ENCODE results near the gene RHOBTB1. TPM values are rescaled to one million over a fixed set of nuclear protein-coding genes. Genes with fewer than 3 reads are reported as not detected.
"Not testable (repeated sequence)": the region's sequence is repeated elsewhere in the genome, so short reads cannot be mapped to it uniquely, and the experiment has no call there.

The RHOBTB1 gene
- polyA plus RNA-seq, 1 donor = 20.7 TPM

DNA sequence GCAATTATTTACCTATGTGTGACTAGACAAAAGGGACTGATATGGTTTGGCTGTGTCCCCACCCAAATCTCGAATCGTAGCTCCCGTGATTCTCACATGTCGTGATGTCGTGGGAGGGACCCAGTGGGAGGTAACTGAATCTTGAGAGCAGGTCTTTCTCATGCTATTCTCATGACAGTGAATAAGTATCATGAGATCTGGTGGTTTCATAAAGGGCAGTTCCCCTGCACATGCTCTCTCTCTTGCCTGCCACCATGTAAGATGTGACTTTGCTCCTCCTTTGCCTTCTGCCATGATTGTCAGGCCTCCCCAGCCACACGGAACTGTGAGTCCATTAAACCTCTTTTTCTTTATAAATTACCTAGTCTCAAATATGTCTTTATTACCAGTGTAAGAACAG, 37.2 kb downstream of the RHOBTB1 start:
- not testable (repeated sequence) for DNase-seq (ENCODE audit: low read depth)

DNA sequence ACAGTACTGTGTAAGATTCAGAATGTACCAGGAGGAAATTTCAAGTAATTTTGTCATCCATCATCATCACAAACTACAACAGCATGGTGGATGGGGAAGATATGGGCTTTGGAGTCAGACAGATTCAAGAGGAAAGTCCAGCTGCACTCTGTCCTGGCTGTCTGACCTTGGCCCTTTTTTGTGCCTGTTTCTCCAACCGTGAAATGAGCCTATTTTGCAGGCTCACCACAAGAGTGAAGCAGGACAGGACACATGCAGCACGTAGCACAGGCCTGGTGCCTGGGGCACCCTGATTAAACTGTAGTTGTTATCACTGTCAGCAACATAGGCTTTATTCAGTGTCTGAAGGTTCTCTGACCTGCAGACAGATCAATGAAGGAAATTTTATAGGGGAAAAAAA, 37.6 kb downstream of the RHOBTB1 start:
- no peak for DNase-seq (ENCODE audit: low read depth)

DNA sequence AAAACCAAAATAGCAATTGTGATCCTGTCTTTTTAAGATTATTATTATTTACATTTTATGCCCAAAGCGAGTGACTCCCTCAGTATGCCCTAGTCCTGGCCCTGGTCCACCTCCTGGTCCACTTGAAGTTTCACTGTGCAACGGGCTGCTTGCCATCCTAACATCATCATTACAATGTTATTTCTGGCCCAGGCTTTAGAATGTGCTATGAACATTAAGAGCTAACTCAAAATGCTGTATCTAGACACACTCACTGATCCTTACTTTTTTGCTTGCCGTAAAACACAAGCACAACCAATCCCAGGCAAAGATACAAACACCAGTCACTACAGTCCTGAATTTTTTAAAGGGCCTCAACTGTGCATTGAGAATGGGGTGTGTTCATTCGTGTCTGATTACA, 38.4 kb downstream of the RHOBTB1 start:
- no peak for DNase-seq (ENCODE audit: low read depth)

DNA sequence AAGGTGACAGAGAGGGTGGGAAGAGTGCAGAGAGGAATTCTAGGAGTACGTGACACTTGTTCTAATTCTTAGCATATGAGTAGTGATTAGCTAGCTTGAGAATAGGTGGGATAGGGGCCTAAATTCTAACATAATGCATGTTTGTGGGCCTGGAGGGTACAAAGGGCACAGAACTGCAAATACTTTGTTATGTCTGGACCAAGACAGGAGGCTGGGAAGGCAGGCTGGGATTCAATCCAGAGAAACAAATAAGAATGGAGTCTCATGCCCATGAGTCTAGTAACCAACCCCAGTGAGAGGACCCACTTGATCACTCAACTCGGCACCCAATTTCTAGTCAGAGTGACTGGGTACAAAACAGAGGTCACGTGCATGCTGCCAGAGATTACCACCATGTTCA, 40.9 kb downstream of the RHOBTB1 start:
- DNase-seq (ENCODE audit: low read depth) = no peak

DNA sequence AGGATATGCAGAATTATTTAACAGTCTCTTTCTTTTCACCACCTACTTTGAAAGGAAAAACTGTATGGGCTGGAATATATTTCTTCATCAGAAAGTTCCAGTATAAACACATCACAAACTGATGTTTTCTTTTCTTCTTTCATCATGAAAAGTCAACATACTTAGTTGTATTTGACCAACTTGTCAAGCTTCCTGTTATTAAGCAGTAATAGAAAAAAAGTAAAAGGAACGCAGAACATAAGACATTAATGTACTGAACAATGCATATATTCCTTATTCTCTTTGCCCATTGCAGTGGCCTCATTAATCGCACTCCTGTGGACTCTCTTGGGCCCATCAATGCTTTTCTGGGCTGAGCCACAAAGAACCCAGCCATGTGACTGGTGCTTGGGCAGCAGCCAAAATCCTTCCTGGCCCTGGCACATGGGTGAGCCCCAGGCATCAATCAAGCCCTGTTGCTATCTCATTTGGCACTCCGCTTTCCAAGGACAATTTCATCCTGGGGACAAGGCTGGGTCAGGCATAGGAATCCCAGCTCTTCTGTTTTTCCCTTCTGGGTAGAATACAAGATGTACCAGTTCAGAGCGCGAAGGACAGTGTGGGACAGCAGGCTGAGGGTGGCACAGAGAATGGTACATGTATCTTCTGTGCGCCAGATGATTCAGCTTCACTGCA, 42.3 kb downstream of the RHOBTB1 start:
- no peak for DNase-seq (ENCODE audit: low read depth)

DNA sequence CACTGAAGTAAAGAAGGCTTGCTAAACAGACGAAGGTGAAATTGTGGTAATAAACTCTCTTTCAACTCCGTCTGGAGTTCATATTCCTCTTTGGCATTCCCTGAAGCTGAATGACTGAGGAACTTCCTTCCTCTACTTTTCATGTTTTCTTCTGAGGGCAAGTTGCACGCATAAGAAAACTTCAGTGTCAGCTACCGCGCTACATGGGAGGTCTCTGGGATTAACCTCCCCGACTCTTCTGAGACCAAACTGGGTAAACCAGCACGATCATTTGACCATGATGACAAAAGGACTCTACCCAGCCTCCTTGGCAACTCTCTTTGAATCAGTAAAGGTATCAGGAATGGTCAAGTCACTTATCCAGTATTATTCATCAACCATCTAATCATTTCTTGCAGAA, 44.7 kb downstream of the RHOBTB1 start:
- no peak for DNase-seq (ENCODE audit: low read depth)

DNA sequence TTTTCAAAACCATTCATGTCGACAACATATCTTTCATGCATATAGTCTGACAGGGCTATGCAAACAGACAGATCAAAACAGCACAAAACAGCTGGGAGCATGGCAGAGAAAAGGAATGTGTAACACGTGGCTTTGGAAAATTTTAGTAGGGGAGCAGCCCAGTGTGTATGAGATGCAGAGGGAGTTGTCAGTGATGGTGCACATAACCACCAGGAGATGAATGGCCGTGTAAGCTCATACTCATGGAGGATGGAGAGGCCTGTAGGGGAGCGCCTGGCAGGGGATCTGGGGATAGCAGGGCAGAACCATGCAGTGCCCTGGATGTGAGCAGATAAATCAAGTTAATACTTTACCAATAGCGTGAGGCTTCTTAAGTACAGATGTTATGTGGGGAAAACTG, 45.7 kb downstream of the RHOBTB1 start:
- DNase-seq (ENCODE audit: low read depth) = no peak

DNA sequence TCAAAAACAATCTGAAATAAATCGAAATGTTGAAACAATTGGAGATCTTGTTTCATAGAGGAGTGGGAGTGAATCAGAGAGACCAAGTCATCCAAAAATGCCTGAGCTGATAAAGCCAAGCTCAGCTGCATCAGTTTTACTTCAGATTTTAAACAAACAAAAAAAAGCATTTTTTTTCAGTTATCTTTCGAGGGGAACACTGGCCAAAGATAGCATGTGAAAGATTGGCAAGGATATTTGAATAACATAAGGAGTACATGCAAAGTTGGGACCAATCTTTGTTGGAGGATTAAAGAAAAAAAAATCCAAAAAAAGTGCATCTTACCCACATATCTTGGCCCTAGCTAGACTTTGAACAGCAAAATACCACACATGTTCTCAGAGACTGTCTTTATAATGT, 47.2 kb downstream of the RHOBTB1 start:
- DNase-seq (ENCODE audit: low read depth) = no peak

DNA sequence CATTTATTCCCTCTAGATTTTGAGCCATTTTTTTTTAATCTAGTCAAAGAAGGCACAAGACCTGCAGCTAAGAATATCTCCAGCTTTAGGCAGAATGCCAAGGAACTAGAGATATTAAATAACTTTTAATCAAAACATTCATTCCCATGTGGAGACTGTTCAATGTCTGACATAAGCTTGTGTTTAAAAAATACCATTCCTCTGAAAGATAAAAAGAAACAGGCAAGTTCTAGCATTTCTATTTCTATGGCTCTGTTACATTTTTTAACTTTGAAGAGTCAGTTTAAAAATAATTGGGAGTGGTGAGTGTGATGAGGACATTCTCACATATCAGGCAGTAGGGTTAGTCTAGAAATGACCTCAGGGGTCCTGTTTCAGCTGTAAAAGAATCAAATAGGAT, 48.0 kb downstream of the RHOBTB1 start:
- no peak for DNase-seq (ENCODE audit: low read depth)

DNA sequence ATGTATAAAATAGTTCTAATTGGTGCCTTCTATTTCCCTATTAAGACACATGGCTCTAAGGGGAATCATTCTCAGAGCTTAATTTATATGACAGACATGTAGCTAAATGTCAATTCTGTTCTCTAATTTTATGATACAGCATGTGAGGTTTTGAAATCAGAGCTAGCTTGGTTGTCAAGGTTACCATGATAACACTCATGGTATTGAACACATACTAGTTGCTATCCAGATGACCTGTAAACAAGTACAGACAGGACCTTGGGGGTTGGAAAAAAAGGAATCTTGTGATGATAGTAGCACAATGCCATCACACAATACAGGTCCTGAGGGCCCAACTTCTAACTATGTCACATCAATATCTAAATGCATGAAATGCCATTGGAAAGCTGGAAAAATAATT, 49.2 kb downstream of the RHOBTB1 start:
- no peak for DNase-seq (ENCODE audit: low read depth)

DNA sequence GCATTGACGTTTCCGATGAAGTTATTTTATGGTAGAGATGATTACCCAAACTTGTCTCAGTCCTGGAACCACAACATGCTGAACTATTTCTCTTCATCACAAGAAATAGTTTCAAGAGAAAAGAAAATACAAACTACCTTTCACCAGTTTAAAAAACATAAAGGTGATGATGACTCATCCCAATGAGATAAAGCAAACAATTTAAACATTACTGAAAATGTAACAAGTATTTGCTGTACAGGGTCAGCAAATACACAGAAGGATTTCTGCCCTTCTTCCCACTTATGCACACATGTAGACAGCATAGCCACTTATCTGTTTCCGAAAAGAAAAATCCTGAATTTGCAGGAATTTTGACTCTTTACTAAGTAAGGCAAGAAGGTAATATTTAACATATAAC, 50.8 kb downstream of the RHOBTB1 start:
- no peak for DNase-seq (ENCODE audit: low read depth)

DNA sequence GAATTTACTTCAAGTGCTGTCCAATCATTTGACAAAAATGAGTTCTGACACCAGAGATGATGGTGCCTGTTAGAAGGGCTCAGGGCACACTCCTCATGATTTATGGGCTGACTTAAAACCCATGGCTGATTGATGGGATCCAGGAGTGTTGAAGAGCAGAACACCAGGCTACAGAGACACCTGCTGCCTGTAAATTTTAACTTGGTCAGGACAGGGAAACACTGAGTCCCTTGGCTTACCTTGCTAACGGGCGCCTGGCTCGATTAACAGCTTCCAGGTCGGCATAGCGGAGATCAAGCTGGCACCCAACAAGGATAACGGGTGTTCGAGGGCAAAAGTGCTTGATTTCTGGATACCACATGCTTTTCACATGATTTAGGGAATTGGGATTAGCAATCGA, 51.4 kb downstream of the RHOBTB1 start:
- DNase-seq (ENCODE audit: low read depth) = no peak

DNA sequence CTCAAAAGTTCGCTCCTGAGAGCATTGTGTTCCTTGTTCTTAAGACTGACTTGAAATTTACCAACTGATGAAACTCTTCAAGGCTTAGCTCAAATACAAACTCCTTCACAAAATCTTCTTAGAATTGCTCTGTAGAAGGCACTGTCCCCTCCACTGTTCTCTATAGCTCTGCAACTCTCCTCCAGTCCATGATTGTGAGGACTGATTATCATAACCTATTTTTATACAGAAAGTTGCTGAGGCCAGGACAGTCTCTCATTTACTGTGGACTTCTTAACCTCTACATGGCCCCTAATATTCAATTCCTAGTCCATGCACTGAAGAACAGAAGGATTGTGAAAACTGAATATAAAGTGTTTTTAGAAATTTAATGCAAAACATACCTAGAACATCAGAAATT, 53.2 kb downstream of the RHOBTB1 start:
- DNase-seq (ENCODE audit: low read depth) = no peak

DNA sequence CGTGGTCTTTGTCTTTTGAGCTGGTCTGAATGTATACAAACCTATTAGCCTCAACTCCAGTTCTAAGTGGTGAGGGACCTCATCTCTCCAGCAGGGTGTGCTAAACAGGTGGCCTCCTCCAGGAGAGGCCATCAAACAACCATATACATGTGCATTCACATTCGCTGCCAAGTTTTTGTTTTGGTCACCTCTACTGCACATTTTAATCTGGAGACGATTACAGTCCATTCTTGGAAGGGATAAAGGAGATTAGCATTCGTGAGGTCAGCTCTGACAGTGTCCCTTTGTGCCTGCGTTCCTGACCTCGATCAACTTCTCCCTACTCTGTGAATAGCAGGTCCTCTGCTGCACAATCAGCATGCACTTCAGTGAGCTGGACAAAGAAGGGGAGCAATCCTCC, 60.8 kb downstream of the RHOBTB1 start:
- DNase-seq (ENCODE audit: low read depth) = no peak

DNA sequence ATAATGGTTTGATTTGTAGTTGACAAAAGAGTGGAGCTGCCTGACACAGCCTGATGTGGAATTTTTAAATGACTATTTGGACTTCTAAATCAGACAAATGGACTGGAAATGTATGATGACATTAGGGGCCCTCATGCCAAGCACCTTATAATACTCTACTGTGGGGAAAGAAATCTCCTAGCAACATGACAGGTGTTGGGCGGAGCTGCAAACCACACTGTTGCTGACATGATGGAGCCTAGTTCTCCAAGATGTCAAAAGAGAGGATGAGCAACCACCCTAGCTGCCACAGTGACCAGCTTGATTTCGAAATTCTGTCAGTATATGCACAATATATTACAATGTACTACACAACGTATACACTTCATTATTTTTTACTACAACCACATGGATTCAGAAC, 65.8 kb downstream of the RHOBTB1 start:
- no peak for DNase-seq (ENCODE audit: low read depth)

DNA sequence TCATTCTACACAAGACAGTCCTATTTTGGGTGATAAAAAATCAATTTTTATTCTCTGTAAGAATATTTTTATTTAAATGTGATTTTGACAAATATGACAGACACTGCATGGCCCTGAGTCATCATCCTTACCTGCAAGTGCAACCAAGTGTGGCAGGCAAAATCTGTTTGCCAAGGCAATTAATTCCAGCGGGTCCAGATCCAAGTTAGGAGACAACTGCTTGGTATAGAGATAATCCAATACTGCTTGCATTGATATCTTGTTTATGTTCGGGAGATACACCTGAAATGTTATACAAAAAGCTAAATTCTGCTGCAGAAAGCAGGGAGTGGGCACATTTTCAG, 66.2 kb downstream of the RHOBTB1 start:
- no peak for DNase-seq (ENCODE audit: low read depth)

DNA sequence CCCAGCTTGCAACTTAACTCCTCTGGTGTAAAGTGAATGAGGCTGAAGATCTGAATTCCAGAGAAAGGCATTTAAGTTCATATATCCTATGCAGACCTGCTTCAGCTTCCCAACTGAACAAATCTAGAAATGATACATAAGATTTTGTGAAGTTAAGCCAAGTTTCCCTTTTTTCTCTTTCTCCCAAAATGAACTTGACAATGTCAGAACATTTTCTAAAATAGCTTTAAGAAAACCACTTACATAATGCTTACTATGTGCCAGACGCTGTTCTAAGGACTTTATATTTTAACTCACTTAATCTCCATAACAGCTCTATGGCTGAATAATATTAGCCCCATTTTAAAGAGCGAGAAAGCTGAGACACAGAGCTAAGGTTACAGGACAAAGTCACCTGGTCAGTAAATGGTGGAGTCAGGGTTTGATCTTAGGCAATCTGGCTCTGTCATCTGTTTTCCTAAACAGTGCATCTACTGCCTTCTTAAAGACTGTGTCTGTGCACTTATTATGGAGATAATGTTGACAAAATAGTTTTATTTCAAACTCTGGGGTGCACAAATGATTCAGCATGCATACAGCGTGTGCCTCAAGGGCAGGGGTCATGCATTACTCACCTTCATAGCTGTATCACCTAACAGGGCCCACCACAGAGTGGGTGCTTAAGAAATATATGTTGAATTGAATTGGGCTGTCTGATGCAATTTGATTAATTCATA, 66.8 kb downstream of the RHOBTB1 start:
- DNase-seq (ENCODE audit: low read depth) = no peak

DNA sequence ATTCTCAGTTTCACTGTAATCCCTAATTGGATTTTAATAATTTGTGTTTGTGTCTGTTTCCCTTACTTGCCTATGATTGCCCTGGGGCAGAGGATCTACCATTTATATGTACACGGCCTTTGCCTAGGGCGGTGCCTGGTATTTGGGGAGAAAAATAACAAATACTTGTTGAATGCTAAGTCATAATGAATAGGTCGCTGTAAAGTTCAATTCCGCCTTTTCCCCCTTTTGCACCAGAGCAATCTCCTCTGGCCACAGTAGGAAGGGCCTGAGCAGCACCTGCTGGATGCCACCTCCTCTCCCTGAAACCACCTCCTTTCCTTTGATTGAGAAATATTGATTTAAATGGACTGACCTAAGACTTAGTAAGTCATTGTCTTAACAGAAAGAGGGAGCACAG, 70.2 kb downstream of the RHOBTB1 start:
- DNase-seq (ENCODE audit: low read depth) = no peak

DNA sequence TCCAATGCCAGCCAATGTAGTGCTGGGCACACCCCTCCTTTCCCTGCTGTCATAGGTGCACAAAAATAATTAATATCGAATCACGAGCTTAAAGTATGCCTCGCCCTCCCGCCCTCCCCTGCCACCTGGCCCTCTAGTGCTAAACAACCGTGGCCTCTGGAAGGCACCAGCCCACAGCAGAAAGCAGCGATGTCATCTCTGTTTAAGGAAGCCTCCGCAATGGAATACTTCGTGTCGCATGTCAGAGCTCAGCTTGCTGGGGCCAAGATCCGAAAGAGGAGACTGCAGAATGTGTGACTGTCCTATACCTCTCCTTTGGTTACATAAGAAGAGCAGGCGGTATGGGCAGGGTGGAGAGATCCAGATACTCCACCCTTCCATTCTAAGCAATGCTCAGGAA, 71.5 kb downstream of the RHOBTB1 start:
- DNase-seq (ENCODE audit: low read depth) = no peak

DNA sequence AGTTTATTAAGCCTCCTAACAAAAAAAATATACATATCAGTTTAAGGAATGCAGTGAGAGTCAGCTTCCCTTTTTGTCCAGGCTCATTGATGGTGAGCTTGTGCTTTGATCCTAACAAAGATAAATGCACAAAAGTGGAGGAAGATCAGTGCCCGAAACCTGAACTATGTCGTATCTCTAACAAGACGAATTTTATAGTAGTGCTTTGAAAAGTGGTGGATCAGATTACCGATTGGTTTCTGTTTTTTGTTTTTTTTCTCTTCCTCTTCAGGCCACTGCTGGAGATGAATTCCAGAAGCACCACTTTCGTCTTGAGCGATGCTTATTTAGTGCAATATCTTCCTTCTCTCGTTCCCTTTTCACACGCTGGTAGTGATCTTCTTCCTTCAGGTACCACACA, 72.8 kb downstream of the RHOBTB1 start:
- no peak for DNase-seq (ENCODE audit: low read depth)

DNA sequence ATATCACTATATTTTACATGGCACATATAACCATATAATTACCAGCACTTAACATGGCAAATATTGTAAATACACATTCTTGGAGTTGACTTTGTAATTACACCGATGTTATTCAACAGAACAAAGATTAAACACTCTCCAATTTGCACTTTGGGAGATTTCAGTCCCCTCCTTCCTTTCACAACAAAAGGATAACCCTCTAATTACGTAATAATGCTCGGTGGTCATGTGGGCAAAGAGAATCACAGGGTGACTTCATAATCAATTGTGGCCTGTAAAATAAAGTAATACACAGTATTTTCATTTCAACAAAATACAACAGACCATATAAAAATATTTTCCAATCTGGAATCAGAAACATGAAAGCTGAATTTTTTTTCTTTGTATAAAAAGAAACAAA, 73.2 kb downstream of the RHOBTB1 start:
- DNase-seq (ENCODE audit: low read depth) = no peak

DNA sequence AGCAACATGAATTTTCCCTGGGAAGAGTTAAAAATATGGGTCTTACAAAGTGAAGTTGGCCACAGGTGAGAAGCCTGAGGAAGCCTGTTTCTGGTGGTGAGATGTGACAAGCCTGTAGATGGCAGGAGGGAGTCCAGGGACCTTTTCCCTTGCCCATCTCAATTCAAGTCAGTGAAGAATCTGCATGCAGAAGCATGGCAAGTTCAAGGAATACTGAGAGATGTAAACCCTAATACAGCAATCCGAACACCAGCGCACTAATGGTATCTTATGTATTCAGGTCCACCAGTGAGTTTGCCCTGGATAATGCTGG, 73.6 kb downstream of the RHOBTB1 start:
- DNase-seq (ENCODE audit: low read depth) = no peak

DNA sequence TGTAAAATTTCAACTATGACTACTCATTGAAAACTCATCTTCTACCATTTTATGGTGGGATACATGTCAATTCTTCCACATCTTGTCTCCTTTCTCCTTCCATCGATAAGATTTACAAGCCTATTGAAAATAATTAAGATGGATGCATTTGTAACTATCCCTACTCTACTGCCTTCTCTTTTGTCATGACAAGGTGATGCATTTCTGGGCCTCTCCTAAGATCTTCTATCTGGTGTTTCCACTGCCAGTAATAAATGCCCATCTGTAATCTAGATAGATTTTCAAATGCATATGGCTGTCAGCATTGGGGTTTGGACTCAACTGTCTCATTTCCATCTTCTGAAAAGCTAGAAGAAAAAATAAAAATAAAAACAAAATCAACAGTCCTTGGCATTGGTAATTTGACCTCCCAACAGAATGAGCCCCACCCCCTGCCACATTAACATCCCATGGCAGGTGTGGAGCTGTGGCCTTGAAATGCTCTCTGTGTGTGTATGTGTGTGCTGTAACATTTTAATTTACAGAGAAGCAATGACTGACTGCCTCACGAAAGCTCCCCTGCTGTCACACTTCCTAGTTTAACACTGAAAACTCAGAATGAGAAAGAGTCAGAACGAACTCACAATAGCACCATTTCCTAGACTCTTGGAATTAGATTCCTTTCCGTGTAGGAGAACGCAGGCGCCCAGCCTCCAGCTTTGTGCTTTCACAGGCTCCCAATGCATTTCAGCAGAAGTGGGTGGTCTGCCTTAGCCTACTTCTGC, 74.2 kb downstream of the RHOBTB1 start:
- no peak for DNase-seq (ENCODE audit: low read depth)

Data from forelimb muscle (tissue), 1 donor.